ENCODE results near the gene CSNK2B. TPM values are rescaled to one million over a fixed set of nuclear protein-coding genes. Genes with fewer than 3 reads are reported as not detected.
A peak's percentile ranks its signal among the peaks of the same experiment; 100 is the strongest.

CSNK2B gene
- total RNA-seq, 4 donors from 2014 or later = 381 to 429 (median 403) TPM

DNA sequence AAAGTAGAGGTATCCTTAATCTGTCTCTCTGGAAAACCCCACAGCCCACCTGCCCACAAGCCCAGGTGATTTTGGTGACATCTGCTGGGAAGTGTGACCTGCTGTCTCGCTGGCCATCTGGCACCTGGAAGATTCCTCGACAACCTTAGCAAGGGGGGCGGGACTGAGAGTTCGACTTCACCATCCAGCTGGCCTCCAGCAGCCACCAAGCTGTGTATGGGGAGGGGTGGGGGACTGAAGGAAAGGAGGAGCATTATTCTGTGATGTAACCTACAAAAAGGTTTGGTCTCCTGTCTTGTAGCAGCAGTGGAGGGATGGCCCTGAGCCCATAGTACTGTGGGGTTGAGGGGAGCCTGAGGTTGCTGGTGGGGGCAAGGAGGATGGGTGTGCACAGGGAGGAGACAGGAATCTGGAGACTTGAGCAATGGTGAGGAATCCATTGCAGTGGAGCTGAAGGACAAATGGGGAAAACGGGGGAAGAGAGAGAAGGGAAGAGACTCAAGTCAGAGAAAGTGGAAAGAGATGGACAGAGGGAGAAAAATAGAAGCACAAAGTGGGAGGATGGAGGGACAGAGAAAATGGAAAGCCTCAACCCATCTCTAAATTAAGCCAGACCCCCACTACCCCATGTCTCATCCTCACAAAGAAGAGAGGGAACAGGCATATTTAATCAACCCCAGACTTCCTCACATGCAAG is 44.8 kb downstream of the CSNK2B start:
- peaks cover 52% of the 10 kb centered on the region for H3K4me1 ChIP-seq
- no peak overlapping the region for H3K27ac ChIP-seq
- H3K4me3 ChIP-seq = no peak overlapping the region
- no peak for DNase-seq (ENCODE audit: low spot score in 2 of 2)
- H3K9me3 ChIP-seq = no peaks in the 10 kb centered on the region
- H3K27me3 ChIP-seq = no peaks in the 10 kb centered on the region
- 69% methylated on average over 4 of the region's 5 CpGs for WGBS
- TF ChIP-seq POLR2A (IDR thresholded peaks at IDR 0.05) (no peak), POLR2AphosphoS5 (IDR thresholded peaks at IDR 0.05) (no peak)
- TF ChIP-seq, protein P1, sequence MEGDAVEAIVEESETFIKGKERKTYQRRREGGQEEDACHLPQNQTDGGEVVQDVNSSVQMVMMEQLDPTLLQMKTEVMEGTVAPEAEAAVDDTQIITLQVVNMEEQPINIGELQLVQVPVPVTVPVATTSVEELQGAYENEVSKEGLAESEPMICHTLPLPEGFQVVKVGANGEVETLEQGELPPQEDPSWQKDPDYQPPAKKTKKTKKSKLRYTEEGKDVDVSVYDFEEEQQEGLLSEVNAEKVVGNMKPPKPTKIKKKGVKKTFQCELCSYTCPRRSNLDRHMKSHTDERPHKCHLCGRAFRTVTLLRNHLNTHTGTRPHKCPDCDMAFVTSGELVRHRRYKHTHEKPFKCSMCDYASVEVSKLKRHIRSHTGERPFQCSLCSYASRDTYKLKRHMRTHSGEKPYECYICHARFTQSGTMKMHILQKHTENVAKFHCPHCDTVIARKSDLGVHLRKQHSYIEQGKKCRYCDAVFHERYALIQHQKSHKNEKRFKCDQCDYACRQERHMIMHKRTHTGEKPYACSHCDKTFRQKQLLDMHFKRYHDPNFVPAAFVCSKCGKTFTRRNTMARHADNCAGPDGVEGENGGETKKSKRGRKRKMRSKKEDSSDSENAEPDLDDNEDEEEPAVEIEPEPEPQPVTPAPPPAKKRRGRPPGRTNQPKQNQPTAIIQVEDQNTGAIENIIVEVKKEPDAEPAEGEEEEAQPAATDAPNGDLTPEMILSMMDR (IDR thresholded peaks at IDR 0.05) = no peak
- no peaks in the 10 kb centered on the region for H3K36me3 ChIP-seq

DNA sequence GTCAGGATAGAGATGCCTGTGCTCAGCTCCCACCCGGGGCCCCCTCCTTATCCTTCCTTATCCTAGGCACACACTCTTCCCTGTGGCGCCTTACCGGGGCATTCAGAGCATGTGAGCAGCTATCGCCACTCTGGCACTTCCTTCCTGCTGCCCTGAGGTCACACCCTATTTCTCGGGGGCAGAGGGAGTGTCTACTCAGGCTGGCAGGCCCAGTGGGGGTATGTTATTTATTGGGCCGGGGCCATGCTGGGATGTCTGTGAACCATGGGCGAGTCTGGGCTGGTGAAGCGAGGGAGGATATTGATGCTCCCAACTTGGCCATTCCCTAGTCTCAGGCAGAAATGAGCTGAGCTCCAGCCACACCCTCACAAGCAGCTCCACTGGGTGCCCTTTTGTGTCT is 45.4 kb downstream of the CSNK2B start:
- no peak overlapping the region for H3K27ac ChIP-seq
- H3K4me3 ChIP-seq = no peak overlapping the region
- H3K4me1 ChIP-seq = peaks cover 53% of the 10 kb centered on the region
- no peaks in the 10 kb centered on the region for H3K27me3 ChIP-seq
- no peaks in the 10 kb centered on the region for H3K36me3 ChIP-seq
- H3K9me3 ChIP-seq = no peaks in the 10 kb centered on the region
- DNase-seq (ENCODE audit: low spot score in 2 of 2) = no peak
- WGBS = 30% methylated on average over 8 of the region's 8 CpGs
- TF ChIP-seq POLR2AphosphoS5 (IDR thresholded peaks at IDR 0.05) (no peak), EP300 (IDR thresholded peaks at IDR 0.05) (no peak), POLR2A (IDR thresholded peaks at IDR 0.05) (no peak)
- TF ChIP-seq, protein P1 (IDR thresholded peaks at IDR 0.05) = no peak

DNA sequence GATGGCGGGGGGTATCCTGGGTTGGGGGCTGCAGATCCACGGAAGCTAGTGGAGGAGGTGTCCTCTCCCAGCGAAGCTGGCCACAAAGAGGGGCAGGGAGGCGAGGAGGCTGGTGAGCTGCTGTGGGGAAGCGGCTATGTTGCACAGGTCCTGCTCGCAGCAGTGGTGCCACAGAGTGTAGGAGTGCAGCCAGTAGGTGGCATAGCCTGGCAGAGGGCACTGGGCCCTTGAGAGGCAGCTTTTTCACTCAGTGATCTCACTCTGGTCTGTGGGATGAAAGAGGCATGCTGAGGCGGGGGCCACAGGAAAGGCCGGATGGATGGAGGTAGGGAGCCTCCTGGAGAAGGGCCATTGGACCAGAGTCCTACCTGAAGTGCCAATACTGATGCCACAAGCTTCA is 46.4 kb downstream of the CSNK2B start:
- H3K27ac ChIP-seq = peak overlapping the region; percentile 9
- H3K9me3 ChIP-seq = no peaks in the 10 kb centered on the region
- DNase-seq (ENCODE audit: low spot score in 2 of 2) = no peak
- 66% methylated on average over 8 of the region's 8 CpGs for WGBS
- H3K4me3 ChIP-seq = no peak overlapping the region
- H3K4me1 ChIP-seq = peaks cover 59% of the 10 kb centered on the region
- TF ChIP-seq POLR2AphosphoS5 (IDR thresholded peaks at IDR 0.05) (no peak), POLR2A (IDR thresholded peaks at IDR 0.05) (no peak), EP300 (IDR thresholded peaks at IDR 0.05) (no peak)
- TF ChIP-seq, protein P1 (IDR thresholded peaks at IDR 0.05) = peak in 1 of 2 donors; percentile 44
- H3K27me3 ChIP-seq = no peaks in the 10 kb centered on the region
- H3K36me3 ChIP-seq = no peaks in the 10 kb centered on the region

DNA sequence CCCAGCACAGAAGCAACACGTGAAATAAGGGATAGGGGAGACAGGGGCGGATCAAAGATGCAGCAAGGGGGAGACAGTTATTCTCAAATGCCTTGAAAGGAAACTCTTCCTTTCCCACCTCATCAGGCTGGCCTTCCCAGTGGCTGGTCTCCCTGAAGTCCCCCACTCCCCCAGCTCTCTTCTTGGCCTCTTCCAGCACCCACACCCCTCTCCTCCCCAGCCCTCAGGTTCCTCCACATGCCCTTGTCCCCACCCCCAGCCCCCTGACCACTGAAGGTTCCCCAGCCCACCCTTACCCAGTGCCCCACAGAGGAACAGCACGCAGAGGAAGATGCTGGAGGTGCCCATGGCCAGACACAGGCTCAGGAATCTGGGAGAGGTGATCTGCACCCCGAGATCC is 47.6 kb downstream of the CSNK2B start:
- no peaks in the 10 kb centered on the region for H3K27me3 ChIP-seq
- TF ChIP-seq EP300 (IDR thresholded peaks at IDR 0.05) = no peak
- TF ChIP-seq POLR2A (IDR thresholded peaks at IDR 0.05) = no peak
- TF ChIP-seq POLR2AphosphoS5 (IDR thresholded peaks at IDR 0.05) = no peak
- TF ChIP-seq, protein P1 (IDR thresholded peaks at IDR 0.05) = no peak
- H3K9me3 ChIP-seq = no peaks in the 10 kb centered on the region
- H3K4me1 ChIP-seq = peaks cover 70% of the 10 kb centered on the region
- no peak for DNase-seq (ENCODE audit: low spot score in 2 of 2)
- H3K4me3 ChIP-seq = no peak overlapping the region
- peak overlapping the region; percentile 45 for H3K27ac ChIP-seq
- 51% methylated on average over 4 of the region's 4 CpGs for WGBS
- H3K36me3 ChIP-seq = no peaks in the 10 kb centered on the region

DNA sequence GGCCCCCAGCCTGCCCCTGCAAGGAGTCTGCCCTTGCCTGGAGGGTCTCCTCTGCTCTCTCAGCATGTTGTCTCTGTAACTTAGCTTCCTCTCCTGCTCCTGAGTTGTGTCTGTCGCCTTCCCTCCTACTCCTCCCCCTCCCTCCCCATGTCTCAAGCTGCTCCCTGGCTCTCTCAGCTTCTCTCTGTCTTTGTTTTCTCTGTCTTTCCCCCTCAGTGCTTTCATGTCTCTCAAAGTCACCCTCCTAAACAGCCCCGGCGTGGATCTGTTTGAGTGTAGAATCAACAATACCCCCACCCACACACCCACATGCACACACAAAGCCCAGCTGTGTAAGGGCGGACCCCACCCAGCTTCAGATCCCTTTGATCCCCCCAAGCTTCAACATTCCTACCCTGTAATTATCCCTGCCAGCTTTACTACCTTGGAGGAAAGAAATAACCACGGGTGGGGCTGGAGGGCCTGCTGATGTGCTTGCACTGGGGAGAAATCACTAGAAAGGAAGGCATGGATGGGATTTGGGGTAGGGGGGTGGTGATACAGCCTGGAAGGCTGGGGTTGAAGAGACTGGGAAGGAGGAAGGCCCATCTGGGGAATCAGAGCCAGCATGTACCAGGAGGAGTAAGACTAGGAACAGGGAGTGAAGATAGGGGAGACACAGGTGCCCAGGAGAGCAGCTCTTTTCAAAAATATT is 48.3 kb downstream of the CSNK2B start:
- H3K27me3 ChIP-seq = no peaks in the 10 kb centered on the region
- WGBS = 38% methylated on average over 5 of the region's 5 CpGs
- peaks cover 77% of the 10 kb centered on the region for H3K4me1 ChIP-seq
- no peaks in the 10 kb centered on the region for H3K36me3 ChIP-seq
- no peak overlapping the region for H3K4me3 ChIP-seq
- no peaks in the 10 kb centered on the region for H3K9me3 ChIP-seq
- H3K27ac ChIP-seq = peak overlapping the region; percentile 45
- TF ChIP-seq POLR2AphosphoS5 (IDR thresholded peaks at IDR 0.05) = no peak
- TF ChIP-seq, protein P1 (IDR thresholded peaks at IDR 0.05) = no peak
- TF ChIP-seq EP300 (IDR thresholded peaks at IDR 0.05) = no peak
- no peak for TF ChIP-seq POLR2A (IDR thresholded peaks at IDR 0.05)
- no peak for DNase-seq (ENCODE audit: low spot score in 2 of 2)

Data from suprapubic skin (tissue), 4 donors.